GM19372 (cell line): ENCODE data around the gene RASD2.
"Not testable (repeated sequence)": the region's sequence is repeated elsewhere in the genome, so short reads cannot be mapped to it uniquely, and the experiment has no call there.

Experiments
- ATAC-seq: cut with Tn5 transposase; IDR thresholded peaks from one replicate; pipeline ENCODE4 v1.9.1; 2021; ENCODE audit warnings: mild to moderate bottlenecking, low read depth, moderate library complexity; ENCODE audit not compliant: unreplicated experiment

Gene RASD2, protein sequence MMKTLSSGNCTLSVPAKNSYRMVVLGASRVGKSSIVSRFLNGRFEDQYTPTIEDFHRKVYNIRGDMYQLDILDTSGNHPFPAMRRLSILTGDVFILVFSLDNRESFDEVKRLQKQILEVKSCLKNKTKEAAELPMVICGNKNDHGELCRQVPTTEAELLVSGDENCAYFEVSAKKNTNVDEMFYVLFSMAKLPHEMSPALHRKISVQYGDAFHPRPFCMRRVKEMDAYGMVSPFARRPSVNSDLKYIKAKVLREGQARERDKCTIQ

GRCh38 chr22:35540595-35541253 lies at the start of gene RASD2:
Gene RASD2 (plus strand): TSS chr22:35540831. CDS start chr22:35546810, 5,979 bp downstream.
- ATAC-seq: peak; percentile 31

GRCh38 chr22:35491061-35491907 lies 49.3 kb upstream of the RASD2 start:
- not testable (repeated sequence) for ATAC-seq

GRCh38 chr22:35491908-35492380 lies 48.7 kb upstream of the RASD2 start:
- ATAC-seq: no peak

- no peak for ATAC-seq
These were observed 47.6 kb upstream of the RASD2 start for GRCh38 chr22:35493074-35493473.

- ATAC-seq: not testable (repeated sequence)
These were observed 44.9 kb upstream of the RASD2 start for GRCh38 chr22:35495711-35496110.

DNA sequence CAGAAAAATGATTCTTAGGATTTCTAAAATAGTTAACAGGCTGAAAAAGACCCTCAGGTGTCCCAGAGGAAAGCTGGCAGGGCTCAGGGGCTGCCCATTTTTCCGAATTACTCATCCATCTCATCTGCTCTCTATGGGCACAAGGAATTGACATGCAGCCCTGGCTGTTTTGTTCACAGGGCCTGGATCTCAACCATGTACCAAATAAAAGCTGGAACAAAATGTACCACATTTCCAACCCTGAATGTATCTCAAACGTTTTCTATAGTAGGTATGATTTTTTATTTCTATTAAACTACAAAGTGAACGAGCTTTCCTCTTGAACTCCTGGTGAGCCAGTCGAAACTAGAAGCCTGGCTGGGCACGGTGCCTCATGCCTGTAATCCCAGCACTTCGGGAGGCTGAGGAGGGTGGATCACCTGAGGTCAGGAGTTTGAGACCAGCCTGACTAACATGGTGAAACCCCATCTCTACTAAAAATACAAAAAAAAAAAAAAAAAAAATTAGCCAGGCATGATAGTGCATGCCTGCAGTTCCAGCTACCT lies 43.8 kb upstream of the RASD2 start:
- ATAC-seq: no peak

- no peak for ATAC-seq
These were observed 42.4 kb upstream of the RASD2 start for GRCh38 chr22:35498026-35498800.

- ATAC-seq: no peak
These were observed 37.8 kb upstream of the RASD2 start for GRCh38 chr22:35502836-35503235.

DNA sequence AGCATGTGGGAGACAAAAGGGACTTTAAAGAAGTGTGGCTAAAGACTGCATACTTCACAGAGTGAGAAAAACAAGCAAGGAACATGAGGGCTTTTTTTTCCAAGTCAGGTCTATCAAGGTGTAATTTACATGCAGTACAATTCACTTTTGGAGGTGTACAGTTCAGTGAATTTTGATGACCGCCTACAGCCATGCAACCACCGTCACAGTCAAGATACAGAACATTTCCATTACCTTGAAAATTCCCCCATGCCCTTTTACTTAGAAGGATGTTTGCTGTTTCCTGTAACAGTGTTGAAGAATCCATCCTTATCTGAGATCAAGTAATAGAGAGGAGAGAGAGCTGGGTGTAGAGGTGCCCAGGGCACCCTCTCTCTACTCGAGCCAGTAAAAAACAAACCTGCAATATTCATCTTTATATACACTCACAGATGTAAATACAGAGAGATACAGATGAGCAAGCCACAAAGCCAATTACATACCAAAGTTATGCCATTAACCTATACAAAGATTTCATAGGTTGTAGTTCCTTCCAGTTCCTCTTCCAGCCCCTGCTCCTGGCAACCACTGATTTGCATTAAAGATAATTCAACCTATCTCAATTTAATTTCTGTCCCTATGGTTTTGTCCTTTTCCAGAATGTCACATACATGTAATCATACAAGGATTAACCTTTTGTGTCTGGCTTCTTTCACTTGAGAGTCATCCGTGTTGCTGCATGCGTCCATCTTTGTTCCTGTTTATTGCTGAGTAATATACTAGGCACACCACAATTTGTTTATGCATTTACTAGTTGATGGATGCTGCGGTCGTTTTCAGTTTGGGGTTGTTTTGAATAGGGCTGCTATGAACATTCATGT lies 35.0 kb upstream of the RASD2 start:
- no peak for ATAC-seq

DNA sequence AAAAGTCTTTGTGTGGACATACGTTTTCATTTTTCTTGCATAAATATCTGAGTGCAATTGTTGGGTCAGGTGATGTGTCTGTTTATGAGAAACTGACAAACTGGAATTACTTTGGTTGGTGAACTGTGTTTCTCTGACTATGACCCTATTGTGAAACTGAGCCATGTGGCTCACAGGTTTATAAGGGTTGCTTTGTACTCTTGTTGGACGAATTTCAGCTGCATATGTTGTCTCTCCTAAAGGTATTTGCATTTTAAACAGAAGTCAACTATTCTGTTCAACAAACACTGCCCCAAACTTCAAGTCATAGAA lies 34.4 kb upstream of the RASD2 start:
- ATAC-seq: no peak

DNA sequence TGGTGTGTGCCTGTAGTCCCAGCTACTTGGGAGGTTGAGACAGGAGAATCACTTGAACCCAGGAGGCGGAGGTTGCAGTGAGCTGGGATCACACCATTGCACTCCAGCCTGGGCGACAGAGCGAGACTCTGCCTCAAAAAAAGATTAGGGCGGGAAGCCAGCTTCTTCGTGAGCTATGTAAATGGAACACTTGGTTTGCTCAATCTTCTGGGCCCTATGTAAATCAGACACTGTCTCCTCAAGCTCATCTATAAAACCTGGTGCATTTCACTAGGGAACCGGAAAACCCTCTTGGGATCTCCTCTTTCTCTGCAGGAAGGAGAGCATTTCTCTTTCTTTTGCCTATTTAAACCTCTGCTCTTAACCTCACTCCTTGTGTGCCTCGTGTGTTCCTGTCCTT lies 32.8 kb upstream of the RASD2 start:
- not testable (repeated sequence) for ATAC-seq

DNA sequence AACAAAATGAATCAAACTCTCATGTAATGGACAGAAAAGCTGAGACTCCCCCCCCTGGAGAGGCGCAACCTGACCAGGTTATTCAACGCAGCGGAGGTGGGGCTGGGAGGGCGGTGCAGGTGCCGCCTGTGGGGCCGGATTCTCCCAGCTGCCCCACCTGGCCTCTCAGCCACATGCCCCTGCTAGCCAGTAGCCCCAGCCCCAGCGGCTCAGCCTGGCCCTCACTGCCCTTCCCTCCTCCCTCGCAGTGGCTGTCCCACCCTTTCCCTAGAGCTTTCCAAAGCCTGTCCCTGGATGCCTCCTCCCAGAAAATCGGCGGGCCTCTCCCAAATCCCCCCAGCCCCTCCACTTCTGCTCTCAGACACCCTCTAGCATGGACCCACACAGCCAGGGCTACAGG lies 31.2 kb upstream of the RASD2 start:
- ATAC-seq: no peak

DNA sequence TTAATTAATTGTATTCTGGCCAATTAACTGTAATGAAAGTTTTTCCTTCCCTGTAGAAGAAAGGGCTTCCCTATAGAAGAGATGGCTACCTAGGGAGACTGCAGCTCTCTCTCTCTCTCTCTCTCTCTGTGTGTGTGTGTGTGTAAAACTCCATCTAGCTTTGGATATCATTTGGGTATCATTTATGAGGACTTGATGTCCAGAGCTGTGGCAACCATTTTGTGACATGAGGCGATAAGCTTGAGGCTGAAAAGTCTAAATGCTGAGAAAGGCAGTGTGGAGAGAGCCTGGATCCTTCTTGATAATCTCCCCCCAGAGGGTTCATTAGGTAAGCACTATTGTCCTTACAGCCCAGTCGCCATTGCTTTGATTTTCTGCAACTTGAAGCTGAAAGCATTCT lies 30.7 kb upstream of the RASD2 start:
- no peak for ATAC-seq

GRCh38 chr22:35510481-35510934 lies 30.1 kb upstream of the RASD2 start:
- no peak for ATAC-seq

DNA sequence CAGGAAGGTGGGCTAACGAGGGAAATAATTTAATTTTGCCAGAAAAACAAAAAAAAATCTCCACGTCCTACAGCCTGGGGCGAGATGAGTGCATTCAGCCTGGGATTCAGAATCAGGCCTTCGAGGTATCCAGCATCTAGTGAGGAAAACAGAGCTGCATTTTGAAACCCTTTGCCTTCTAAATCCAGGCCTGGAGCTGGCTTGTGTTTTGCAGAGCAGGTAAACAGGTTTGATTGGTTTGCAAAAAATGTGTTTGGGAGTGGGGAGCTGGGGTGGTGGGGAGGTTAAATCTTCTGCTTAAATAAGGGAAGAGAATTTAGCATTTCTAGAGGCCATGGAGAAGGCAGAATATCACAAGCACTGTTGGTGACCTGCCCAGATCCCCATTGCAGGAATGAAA lies 29.7 kb upstream of the RASD2 start:
- ATAC-seq: no peak

DNA sequence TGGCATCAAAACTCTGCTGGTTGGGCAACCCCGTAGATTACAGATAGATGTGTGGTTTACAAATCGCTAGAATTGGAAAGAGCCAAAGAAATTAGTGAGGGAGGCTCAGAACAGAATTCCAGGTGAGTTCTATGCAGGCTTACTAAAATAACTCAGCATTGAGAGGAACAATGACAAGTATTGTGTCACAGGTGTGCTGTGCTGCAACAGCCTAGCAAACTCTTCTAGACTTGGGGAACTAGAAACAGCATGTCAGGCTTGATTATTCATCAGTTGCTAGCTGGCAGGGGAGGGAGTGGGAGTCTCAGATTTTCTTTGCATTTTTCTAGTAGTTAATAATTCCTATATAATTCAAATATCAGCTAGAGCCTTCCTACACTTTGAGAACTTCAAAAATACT lies 26.3 kb upstream of the RASD2 start:
- no peak for ATAC-seq

GRCh38 chr22:35515952-35516351 lies 24.7 kb upstream of the RASD2 start:
- ATAC-seq: not testable (repeated sequence)

- ATAC-seq: no peak
These were observed 23.9 kb upstream of the RASD2 start for GRCh38 chr22:35516723-35517122.

GRCh38 chr22:35517207-35517606 lies 23.4 kb upstream of the RASD2 start:
- no peak for ATAC-seq
